HG02642 (cell line): ENCODE data around the gene TNFSF12.

ENCODE experiments used
- ATAC-seq: cut with Tn5 transposase; IDR thresholded peaks from one replicate; pipeline ENCODE4 v1.9.1; 2021; ENCODE audit warnings: mild to moderate bottlenecking; ENCODE audit not compliant: unreplicated experiment, poor library complexity

TNFSF12 gene

GRCh38 chr17:7562208-7562605 lies 13.3 kb downstream of the TNFSF12 start:
- ATAC-seq, result no peak

GRCh38 chr17:7563115-7563869 lies 14.4 kb downstream of the TNFSF12 start:
- no peak for ATAC-seq

GRCh38 chr17:7569571-7569970 lies 20.7 kb downstream of the TNFSF12 start:
- no peak for ATAC-seq

- ATAC-seq, result no peak
These were observed 21.5 kb downstream of the TNFSF12 start for GRCh38 chr17:7570351-7570750.

- ATAC-seq, result no peak
These were observed 23.4 kb downstream of the TNFSF12 start for GRCh38 chr17:7572338-7572587.

- ATAC-seq, result peak; percentile 91
These were observed 23.9 kb downstream of the TNFSF12 start for GRCh38 chr17:7572588-7573323.

GRCh38 chr17:7573324-7574080 lies 24.6 kb downstream of the TNFSF12 start:
- ATAC-seq, result peak; percentile 19

GRCh38 chr17:7574176-7574953 lies 25.5 kb downstream of the TNFSF12 start:
- ATAC-seq, result no peak

- ATAC-seq, result no peak
These were observed 26.6 kb downstream of the TNFSF12 start for GRCh38 chr17:7575481-7575883.

GRCh38 chr17:7575959-7576358 lies 27.1 kb downstream of the TNFSF12 start:
- no peak for ATAC-seq

GRCh38 chr17:7576432-7576937 lies 27.6 kb downstream of the TNFSF12 start:
- ATAC-seq, result no peak

GRCh38 chr17:7577327-7578199 lies 28.7 kb downstream of the TNFSF12 start:
- ATAC-seq, result no peak

- ATAC-seq, result peak; percentile 35
These were observed 30.4 kb downstream of the TNFSF12 start, which contains the start of gene CD68 for GRCh38 chr17:7579001-7579833. CD68 (plus strand) TSS chr17:7579638; CDS start chr17:7579678, 40 bp downstream.

GRCh38 chr17:7579834-7580603 lies 31.2 kb downstream of the TNFSF12 start:
- ATAC-seq, result no peak

GRCh38 chr17:7580604-7581575 lies 32.0 kb downstream of the TNFSF12 start:
- no peak for ATAC-seq

- no peak for ATAC-seq
These were observed 33.8 kb downstream of the TNFSF12 start for GRCh38 chr17:7582396-7583252.
